Mammary epithelial cell (primary cell): ENCODE results near the gene EEFSEC.

Experiments used
- EZH2 ChIP-seq: IDR thresholded peaks from 2 replicates; pipeline ENCODE4 v1.6.1; 2012; ENCODE audit warnings: low read length, inconsistent platforms, borderline replicate concordance
- TF ChIP-seq, protein P1 (sequence below), 2 donors: IDR thresholded peaks in 1 of 2; conservative IDR thresholded peaks in 1 of 2; 2 replicates each; pipeline ENCODE4 v1.5.1; 2011 to 2012; ENCODE audit warnings: inconsistent platforms in 2 of 2, low read length in 2 of 2, mild to moderate bottlenecking in 2 of 2, control low read depth in 1 of 2, low read depth in 1 of 2; ENCODE audit not compliant: insufficient read depth in 1 of 2; ENCODE audit errors: extremely low read depth in 1 of 2

DNA sequence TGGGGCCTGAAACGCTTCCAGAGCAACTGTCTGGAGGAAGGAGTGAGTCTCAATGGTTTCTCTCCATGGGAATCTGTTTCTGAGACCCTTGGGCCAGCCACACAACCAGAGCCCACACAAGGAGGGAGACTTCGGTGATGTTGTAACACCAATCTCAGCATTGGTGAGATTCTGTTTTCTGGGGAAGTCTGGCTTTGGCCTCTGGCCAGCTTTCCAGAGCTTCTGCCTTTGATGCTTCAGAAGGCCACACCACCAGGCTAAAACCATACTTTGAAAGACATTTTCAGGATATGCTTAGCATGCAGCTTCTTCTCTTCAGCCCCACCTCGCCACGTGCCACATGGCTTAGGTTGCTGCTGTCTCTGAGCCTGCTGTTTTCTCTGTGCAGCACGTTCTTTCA is 3.6 kb upstream of the EEFSEC start:
- TF ChIP-seq, protein P1, sequence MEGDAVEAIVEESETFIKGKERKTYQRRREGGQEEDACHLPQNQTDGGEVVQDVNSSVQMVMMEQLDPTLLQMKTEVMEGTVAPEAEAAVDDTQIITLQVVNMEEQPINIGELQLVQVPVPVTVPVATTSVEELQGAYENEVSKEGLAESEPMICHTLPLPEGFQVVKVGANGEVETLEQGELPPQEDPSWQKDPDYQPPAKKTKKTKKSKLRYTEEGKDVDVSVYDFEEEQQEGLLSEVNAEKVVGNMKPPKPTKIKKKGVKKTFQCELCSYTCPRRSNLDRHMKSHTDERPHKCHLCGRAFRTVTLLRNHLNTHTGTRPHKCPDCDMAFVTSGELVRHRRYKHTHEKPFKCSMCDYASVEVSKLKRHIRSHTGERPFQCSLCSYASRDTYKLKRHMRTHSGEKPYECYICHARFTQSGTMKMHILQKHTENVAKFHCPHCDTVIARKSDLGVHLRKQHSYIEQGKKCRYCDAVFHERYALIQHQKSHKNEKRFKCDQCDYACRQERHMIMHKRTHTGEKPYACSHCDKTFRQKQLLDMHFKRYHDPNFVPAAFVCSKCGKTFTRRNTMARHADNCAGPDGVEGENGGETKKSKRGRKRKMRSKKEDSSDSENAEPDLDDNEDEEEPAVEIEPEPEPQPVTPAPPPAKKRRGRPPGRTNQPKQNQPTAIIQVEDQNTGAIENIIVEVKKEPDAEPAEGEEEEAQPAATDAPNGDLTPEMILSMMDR (conservative IDR thresholded peaks at IDR 0.05 in 1 of 2, IDR thresholded peaks at IDR 0.05 in 1 of 2; ENCODE audit: extremely low read depth in 1 of 2, insufficient read depth in 1 of 2, low read depth in 1 of 2, low read length in 2 of 2), result no peak
- TF ChIP-seq EZH2, result no peak
